HepG2 (cell line): Measurements from ENCODE around the gene HHATL. TPM values are rescaled to one million over a fixed set of nuclear protein-coding genes. Genes with fewer than 3 reads are reported as not detected.
A peak's percentile ranks its signal among the peaks of the same experiment; 100 is the strongest.

ENCODE experiments used
- ATAC-seq: fragments of 200-7000 bp; cut with Tn5 transposase; 3 replicates; pipeline ENCODE4 v1.9.1; 2020; ENCODE audit warnings: mild to moderate bottlenecking, moderate library complexity
- BruUV-seq: library from RNA; stranded (reverse); fragments of 400-500 nt; replicated peaks from 2 replicates; lab custom pipeline; 2021; lab: Mats Ljungman, UMichigan
- CTCF ChIA-PET: fragments of 300-600 bp; formaldehyde crosslinking; extraction: SDS; loops from one replicate; lab custom pipeline; 2021; ENCODE audit warnings: low total read pairs, inconsistent platforms, low intra/inter-chr PET ratio; lab: Yijun Ruan, JAX
- POLR2A ChIA-PET: fragments of 350-600 bp; sonication (Branson Sonifier 250); formaldehyde crosslinking; loops from one replicate; lab custom pipeline; 2020; ENCODE audit warnings: antibody characterized with exemption, inconsistent platforms; lab: Yijun Ruan, JAX
- DNase-seq: peaks from one replicate; pipeline ENCODE4 v3.0.0-alpha.2; 2015; ENCODE audit warnings: low spot score
- FAIRE-seq: peaks from 3 replicates; lab custom pipeline; 2011; peaks lifted over from hg19 to GRCh38; lab: Jason Lieb, UNC
- H2AFZ ChIP-seq: one replicate; pipeline ENCODE4 v1.6.1; 2011; ENCODE audit warnings: low read length, inconsistent platforms
- H3K27ac ChIP-seq: fragments of 300-600 bp; 3 replicates; pipeline ENCODE4 v1.8.0; 2011; ENCODE audit warnings: mixed run types, mild to moderate bottlenecking, mixed read lengths, low read length, inconsistent platforms; ENCODE audit not compliant: insufficient read depth; ENCODE audit errors: extremely low read length
- H3K27me3 ChIP-seq, 2 experiments: fragments of 200-600 bp in 1 of 2; 2 replicates in 1 of 2; 3 replicates in 1 of 2; pipeline versions ENCODE4 v1.6.0 to v1.8.0; 2011; ENCODE audit warnings: low read length in 2 of 2, mild to moderate bottlenecking in 2 of 2, moderate library complexity in 2 of 2, inconsistent platforms in 1 of 2; ENCODE audit not compliant: insufficient read depth in 2 of 2, control insufficient read depth in 1 of 2
- H3K36me3 ChIP-seq, 2 experiments: fragments of 200-600 bp in 1 of 2; replicated peaks in 1 of 2; 2 replicates in 1 of 2; 3 replicates in 1 of 2; pipeline versions ENCODE4 v1.5.1 to v1.8.0; 2011; ENCODE audit warnings: low read length in 2 of 2, inconsistent platforms in 1 of 2; ENCODE audit not compliant: insufficient read depth in 2 of 2, control insufficient read depth in 1 of 2
- H3K4me1 ChIP-seq: 2 replicates; pipeline ENCODE4 v1.5.1; 2012; ENCODE audit warnings: low read length, inconsistent platforms; ENCODE audit not compliant: insufficient read depth
- H3K4me2 ChIP-seq: 2 replicates; pipeline ENCODE4 v1.6.0; 2011; ENCODE audit warnings: low read depth, low read length, inconsistent platforms
- H3K4me3 ChIP-seq, 3 experiments: fragments of 200-600 bp in 1 of 3; sonication (generic), shearing (Covaris generic) in 1 of 3; replicated peaks in 1 of 3; 2 replicates each; pipeline ENCODE4 v1.5.1; 2011 to 2016; ENCODE audit warnings: low read length in 3 of 3, inconsistent platforms in 2 of 3, low read depth in 2 of 3, mild to moderate bottlenecking in 2 of 3, control low read depth in 1 of 3, mixed read lengths in 1 of 3; ENCODE audit not compliant: insufficient read depth in 1 of 3
- H3K79me2 ChIP-seq: one replicate; pipeline ENCODE4 v1.6.1; 2011; ENCODE audit warnings: low read length, inconsistent platforms; ENCODE audit not compliant: insufficient read depth
- H3K9ac ChIP-seq: 2 replicates; pipeline ENCODE4 v1.6.0; 2011; ENCODE audit warnings: mild to moderate bottlenecking, low read depth, low read length, inconsistent platforms; ENCODE audit not compliant: insufficient read depth
- H3K9me3 ChIP-seq: 2 replicates; pipeline ENCODE4 v1.5.1; 2012; ENCODE audit warnings: mild to moderate bottlenecking, low read length
- H4K20me1 ChIP-seq: 2 replicates; pipeline ENCODE4 v1.6.0; 2011; ENCODE audit warnings: inconsistent platforms, mild to moderate bottlenecking, low read length, moderate library complexity; ENCODE audit not compliant: insufficient read depth
- FOXA3 ChIP-seq: IDR thresholded peaks from 2 replicates; pipeline ENCODE4 v1.6.1; 2016; ENCODE audit warnings: missing genetic modification reagents, missing compliant biosample characterization
- IKZF1 ChIP-seq: fragments of 450-650 bp; IDR thresholded peaks from 2 replicates; pipeline ENCODE4 v1.7.1; 2016
- JUND ChIP-seq: sonication (generic); formaldehyde crosslinking; IDR thresholded peaks from 2 replicates; pipeline ENCODE4 v1.8.0; 2022; ENCODE audit warnings: mild to moderate bottlenecking, missing genetic modification reagents
- KDM3A ChIP-seq: IDR thresholded peaks from 2 replicates; pipeline ENCODE4 v1.6.1; 2018; ENCODE audit warnings: low read depth, missing compliant biosample characterization
- PBX2 ChIP-seq: IDR thresholded peaks from 2 replicates; pipeline ENCODE4 v1.6.1; 2016; ENCODE audit warnings: control low read depth
- SMAD3 ChIP-seq: sonication (generic); formaldehyde crosslinking; IDR thresholded peaks from 2 replicates; pipeline ENCODE4 v1.4.0; 2020; ENCODE audit warnings: missing genetic modification reagents
- TCF12 ChIP-seq, 2 experiments: fragments of 450-650 bp in 1 of 2; sonication (generic) in 1 of 2; formaldehyde crosslinking in 1 of 2; IDR thresholded peaks; 2 replicates each; pipeline versions ENCODE4 v1.6.1 to v1.8.0; 2017 to 2022; ENCODE audit warnings: antibody characterized with exemption in 1 of 2, mild to moderate bottlenecking in 1 of 2, missing genetic modification reagents in 1 of 2, moderate library complexity in 1 of 2
- ZNF333 ChIP-seq: sonication (generic); formaldehyde crosslinking; IDR thresholded peaks from 2 replicates; pipeline ENCODE4 v1.4.0; 2020; ENCODE audit warnings: mild to moderate bottlenecking, missing genetic modification reagents, borderline replicate concordance
- ZNF543 ChIP-seq: sonication (generic); formaldehyde crosslinking; IDR thresholded peaks from 2 replicates; pipeline ENCODE4 v1.4.0; 2020; ENCODE audit warnings: mild to moderate bottlenecking, missing genetic modification reagents
- WGBS: methylation state at CpG from one replicate; pipeline ENCODE4 v1.1.6; 2017; ENCODE audit warnings: low lambda C conversion rate; 5-methylcytosine and 5-hydroxymethylcytosine counted together
- in situ Hi-C: cut with HindIII; loops from 2 replicates; pipeline ENCODE4 v1.10.0; 2017; ENCODE audit warnings: low pct_unique_long_range_greater_than_20kb; ENCODE audit not compliant: extremely low pct_ligation_motif_present
- intact Hi-C: fragments of 100-400 bp; cut with micrococcal nuclease; formaldehyde crosslinking; loops from one replicate; pipeline ENCODE4 v1.10.0; 2022; ENCODE audit not compliant: unreplicated experiment
- polyA plus RNA-seq, 8 experiments: library from polyadenylated mRNA; depleted of rRNA in 3 of 8; stranded (reverse) in 7 of 8; unstranded in 1 of 8; fragments of >200 nt; fragmentation: Illumina TruSeq in 4 of 8; extraction: Trizol in 4 of 8; gene quantifications; 2 replicates each; pipeline versions ENCODE4 v1.2.1 to v1.2.3, GENCODE V29; 2011 to 2016; ENCODE audit warnings: low read depth in 4 of 8, missing spikeins in 1 of 8, mixed read lengths in 1 of 8; ENCODE audit not compliant: insufficient read depth in 1 of 8
- total RNA-seq, 5 experiments: library from RNA; depleted of rRNA; stranded (reverse); fragments of >200 nt; fragmentation: Illumina TruSeq; extraction: Trizol; gene quantifications; 2 replicates each; pipeline ENCODE4 v1.2.3, GENCODE V29; 2016; ENCODE audit warnings: low read depth in 1 of 5

The HHATL gene
- total and polyA plus RNA-seq, 2 of the 13 experiments (the other 11 are each of a cell fraction or from before 2014, with no cell fraction given) = 0.26 TPM; not detected in 1

GRCh38 chr3:42678447-42678846 lies 24.2 kb downstream of the HHATL start:
- H3K27ac ChIP-seq = no peak overlapping the region
- FAIRE-seq (no peak), DNase-seq (no peak), ATAC-seq (no peak)
- CTCF ChIA-PET = no interaction called here
- peaks cover 1 to 21% of the 10 kb centered on the region in 2 experiments; a peak in 4 of 5 replicates for H3K27me3 ChIP-seq
- H3K4me3 ChIP-seq = no peak overlapping the region
- intact Hi-C loops (no loop called here), in situ Hi-C loops (no loop called here)
- no peaks in the 10 kb centered on the region for H3K36me3 ChIP-seq
- no TSS peak for BruUV-seq
- H4K20me1 ChIP-seq = no peaks in the 10 kb centered on the region
- no peak overlapping the region for H2AFZ ChIP-seq
- H3K9ac ChIP-seq = no peak overlapping the region
- no peak overlapping the region for H3K4me2 ChIP-seq
- POLR2A ChIA-PET = no interaction called here
- H3K79me2 ChIP-seq = no peaks in the 10 kb centered on the region
- H3K4me1 ChIP-seq = 0 out of 2 replicates have a peak, but pooled peaks cover 3% of the 10 kb centered on the region
- TF ChIP-seq SMAD3 = no peak
- TF ChIP-seq ZNF333 (CRISPR knock-in tag) = no peak
- TF ChIP-seq JUND (CRISPR knock-in tag) = no peak
- no peak for TF ChIP-seq ZNF543 (CRISPR knock-in tag)
- TF ChIP-seq FOXA3 (CRISPR knock-in tag) = peak; percentile 7; the same call in 1 of the 2 replicates
- TF ChIP-seq KDM3A (CRISPR knock-in tag) = no peak
- TF ChIP-seq TCF12 (IDR thresholded peaks at IDR 0.05) = no peak
- TF ChIP-seq TCF12 (CRISPR knock-in tag; IDR thresholded peaks at IDR 0.05) = no peak
- TF ChIP-seq PBX2 (CRISPR knock-in tag) = no peak
- TF ChIP-seq IKZF1 = no peak
- TF ChIP-seq, all 625 proteins: peak for 1
- WGBS = 16% methylated on average over 2 of the region's 2 CpGs
- H3K9me3 ChIP-seq = no peaks in the 10 kb centered on the region
